CD4-positive, alpha-beta T cell (primary cell): ENCODE results near the gene SAP30BP. TPM values are rescaled to one million over a fixed set of nuclear protein-coding genes. Genes with fewer than 3 reads are reported as not detected.

Experiments
- ATAC-seq: fragments of 200-7000 bp; cut with Tn5 transposase; one replicate; pipeline ENCODE4 v1.10.0; 2022; ENCODE audit warnings: mild to moderate bottlenecking; ENCODE audit not compliant: poor library complexity
- CTCF ChIA-PET: fragments of 350-600 bp; sonication (Branson Sonifier 250); formaldehyde crosslinking; loops from one replicate; lab custom pipeline; 2021; ENCODE audit warnings: antibody characterized with exemption, inconsistent platforms; lab: Charles Lee
- POLR2A ChIA-PET: fragments of 350-600 bp; sonication (Branson Sonifier 250); formaldehyde crosslinking; loops from one replicate; lab custom pipeline; 2021; ENCODE audit warnings: antibody characterized with exemption, inconsistent platforms; lab: Charles Lee
- DNase-seq, 14 experiments: peaks; one replicate each; pipeline ENCODE4 v3.0.0-alpha.2; 2013 to 2020; ENCODE audit warnings: mixed read lengths in 2 of 14
- H3K27ac ChIP-seq, 2 donors: one replicate each; pipeline versions ENCODE4 v1.5.1 to v1.7.0; 2013; ENCODE audit warnings: low read length in 2 of 2, low read depth in 1 of 2, mild to moderate bottlenecking in 1 of 2
- H3K27me3 ChIP-seq, 2 experiments: 1 replicate in 1 of 2; 2 replicates in 1 of 2; pipeline versions ENCODE4 v1.6.1 to v1.7.0; 2013; ENCODE audit warnings: low read length in 2 of 2, control low read depth in 1 of 2, mild to moderate bottlenecking in 1 of 2, moderate library complexity in 1 of 2; ENCODE audit not compliant: insufficient read depth in 2 of 2, control insufficient read depth in 1 of 2
- H3K36me3 ChIP-seq: one replicate; pipeline ENCODE4 v1.6.1; 2013; ENCODE audit warnings: low read length, control low read depth; ENCODE audit not compliant: insufficient read depth
- H3K4me1 ChIP-seq: one replicate; pipeline ENCODE4 v1.6.1; 2013; ENCODE audit warnings: low read length, control low read depth; ENCODE audit not compliant: insufficient read depth
- H3K4me3 ChIP-seq: one replicate; pipeline ENCODE4 v1.5.1; 2013; ENCODE audit warnings: mild to moderate bottlenecking, low read length, moderate library complexity
- H3K9me3 ChIP-seq, 2 experiments: 1 replicate in 1 of 2; 2 replicates in 1 of 2; pipeline versions ENCODE4 v1.6.1 to v1.7.0; 2013; ENCODE audit warnings: low read length in 2 of 2, mild to moderate bottlenecking in 2 of 2, control low read depth in 1 of 2, moderate library complexity in 1 of 2; ENCODE audit not compliant: control insufficient read depth in 1 of 2, insufficient read depth in 1 of 2
- H3K27ac Mint-ChIP-seq: one replicate; pipeline ENCODE4 v1.8.0; 2020; ENCODE audit warnings: mixed read lengths
- H3K27me3 Mint-ChIP-seq: one replicate; pipeline ENCODE4 v1.8.0; 2021; ENCODE audit warnings: mixed read lengths
- H3K36me3 Mint-ChIP-seq: one replicate; pipeline ENCODE4 v1.8.0; 2021; ENCODE audit warnings: low read depth, mixed read lengths
- H3K4me1 Mint-ChIP-seq: one replicate; pipeline ENCODE4 v1.8.0; 2021; ENCODE audit warnings: low read depth, mixed read lengths
- H3K4me3 Mint-ChIP-seq: one replicate; pipeline ENCODE4 v1.8.0; 2020; ENCODE audit warnings: mild to moderate bottlenecking, mixed read lengths
- H3K9me3 Mint-ChIP-seq: one replicate; pipeline ENCODE4 v1.8.0; 2020; ENCODE audit warnings: mixed read lengths
- intact Hi-C, 2 experiments: fragments of 100-400 bp; cut with DNase I in 1 of 2; cut with micrococcal nuclease in 1 of 2; formaldehyde crosslinking; loops; one replicate each; pipeline versions ENCODE4 v1.15.1 to v1.9.0; 2023 to 2025; cut with DNase I, micrococcal nuclease
- total RNA-seq, 174 experiments: library from RNA in 2 of 174; stranded (reverse) in 2 of 174; gene quantifications; one replicate each; pipeline ENCODE4 v1.2.3 and lab custom pipeline; 2021 to 2026
- TF ChIP-seq, protein P1 (sequence below): fragments of 200-600 bp; IDR thresholded peaks from one replicate; pipeline ENCODE4 v1.8.0; 2022; ENCODE audit warnings: antibody characterized with exemption, mild to moderate bottlenecking

The SAP30BP gene
- total RNA-seq, 2 experiments from 2014 or later: 209 to 227 TPM

DNA sequence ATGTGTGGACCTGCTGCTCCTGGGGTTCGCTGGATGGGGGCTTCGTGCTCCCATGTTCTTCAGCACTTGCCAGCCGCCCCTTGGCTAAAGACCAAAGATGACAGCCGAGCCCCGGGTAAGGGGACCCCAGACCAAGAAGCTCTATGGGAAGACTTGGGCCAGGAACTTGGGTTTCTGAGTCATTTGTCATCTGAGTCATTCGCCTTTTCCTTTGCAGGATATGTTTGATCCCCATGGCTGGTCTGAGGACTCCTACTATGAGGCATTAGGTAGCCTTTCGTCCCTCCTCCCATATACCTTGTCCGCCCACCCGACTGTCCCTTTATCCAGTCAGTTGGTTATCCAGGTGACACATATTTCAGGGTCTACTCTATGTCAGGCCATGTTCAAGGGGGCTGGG lies 36.5 kb downstream of the SAP30BP start:
- Mint-ChIP-seq H3K4me1 (no peaks in the 10 kb centered on the region), H3K9me3 (no peaks in the 10 kb centered on the region), H3K27ac (no peak overlapping the region), H3K27me3 (no peaks in the 10 kb centered on the region), H3K36me3 (peaks cover 88% of the 10 kb centered on the region), H3K4me3 (no peak overlapping the region)
- intact Hi-C loops: no loop called here
- POLR2A ChIA-PET: no interaction called here
- CTCF ChIA-PET: no interaction called here
- H3K4me1 ChIP-seq: no peaks in the 10 kb centered on the region
- TF ChIP-seq, protein P1, sequence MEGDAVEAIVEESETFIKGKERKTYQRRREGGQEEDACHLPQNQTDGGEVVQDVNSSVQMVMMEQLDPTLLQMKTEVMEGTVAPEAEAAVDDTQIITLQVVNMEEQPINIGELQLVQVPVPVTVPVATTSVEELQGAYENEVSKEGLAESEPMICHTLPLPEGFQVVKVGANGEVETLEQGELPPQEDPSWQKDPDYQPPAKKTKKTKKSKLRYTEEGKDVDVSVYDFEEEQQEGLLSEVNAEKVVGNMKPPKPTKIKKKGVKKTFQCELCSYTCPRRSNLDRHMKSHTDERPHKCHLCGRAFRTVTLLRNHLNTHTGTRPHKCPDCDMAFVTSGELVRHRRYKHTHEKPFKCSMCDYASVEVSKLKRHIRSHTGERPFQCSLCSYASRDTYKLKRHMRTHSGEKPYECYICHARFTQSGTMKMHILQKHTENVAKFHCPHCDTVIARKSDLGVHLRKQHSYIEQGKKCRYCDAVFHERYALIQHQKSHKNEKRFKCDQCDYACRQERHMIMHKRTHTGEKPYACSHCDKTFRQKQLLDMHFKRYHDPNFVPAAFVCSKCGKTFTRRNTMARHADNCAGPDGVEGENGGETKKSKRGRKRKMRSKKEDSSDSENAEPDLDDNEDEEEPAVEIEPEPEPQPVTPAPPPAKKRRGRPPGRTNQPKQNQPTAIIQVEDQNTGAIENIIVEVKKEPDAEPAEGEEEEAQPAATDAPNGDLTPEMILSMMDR: no peak
- no peaks in the 10 kb centered on the region for H3K27me3 ChIP-seq
- ATAC-seq: no peak
- no peaks in the 10 kb centered on the region for H3K9me3 ChIP-seq
- no peak overlapping the region for H3K27ac ChIP-seq
- H3K4me3 ChIP-seq: no peak overlapping the region
- peaks cover 92% of the 10 kb centered on the region for H3K36me3 ChIP-seq
- DNase-seq: no peak

DNA sequence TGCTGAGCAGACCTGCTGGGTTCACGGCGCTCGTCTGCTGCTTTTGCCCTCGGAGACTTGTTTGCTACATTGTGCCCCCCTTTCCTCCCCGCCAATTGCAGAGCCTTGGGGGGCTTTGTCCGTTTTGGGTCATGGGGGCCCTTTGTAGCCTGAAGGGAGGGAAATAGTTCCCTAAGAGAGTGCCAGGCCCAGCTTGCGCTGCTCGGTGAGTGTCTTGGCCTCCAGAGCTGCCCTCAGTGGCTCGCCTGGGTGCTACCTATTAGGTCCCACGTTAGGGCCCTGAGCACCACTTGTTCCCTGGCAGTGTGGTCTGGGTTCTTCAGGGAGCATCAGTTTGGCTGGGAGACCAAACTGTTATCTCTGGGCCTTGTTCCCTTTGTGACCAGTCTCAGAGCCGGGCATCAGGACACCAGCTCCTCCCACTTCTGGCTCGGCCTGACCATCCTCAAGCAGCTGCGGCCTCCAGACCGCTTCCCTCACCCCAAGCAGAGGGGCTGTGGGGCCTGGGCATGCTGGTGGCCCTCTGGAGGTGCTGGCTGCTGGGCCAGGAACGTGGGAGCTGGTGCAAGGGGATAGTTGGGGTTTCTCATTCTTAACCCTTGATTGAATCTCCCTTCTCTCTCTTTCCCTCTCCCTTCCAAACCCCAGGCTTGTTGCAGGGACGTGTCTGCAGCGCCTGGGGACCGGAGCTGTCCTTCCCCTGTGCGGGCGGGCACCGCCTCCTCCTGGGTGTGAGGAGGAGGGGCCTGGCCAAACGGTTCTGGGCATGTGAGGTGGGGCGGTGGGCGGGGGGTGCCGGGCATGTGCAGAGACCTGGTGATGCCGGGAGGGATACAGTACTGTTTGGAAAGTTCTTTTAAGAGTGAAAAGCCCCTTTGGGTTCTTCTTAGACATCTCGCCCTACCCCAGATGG lies 38.1 kb downstream of the SAP30BP start:
- Histone ChIP-seq H3K27ac (no peak overlapping the region), H3K4me1 (no peaks in the 10 kb centered on the region), H3K9me3 (no peaks in the 10 kb centered on the region), H3K4me3 (no peak overlapping the region), H3K27me3 (no peaks in the 10 kb centered on the region), H3K36me3 (peaks cover 77% of the 10 kb centered on the region)
- ATAC-seq (no peak), DNase-seq (no peak)
- Mint-ChIP-seq H3K4me1 (no peaks in the 10 kb centered on the region), H3K27ac (no peak overlapping the region), H3K36me3 (peaks cover 81% of the 10 kb centered on the region), H3K27me3 (no peaks in the 10 kb centered on the region), H3K9me3 (no peaks in the 10 kb centered on the region), H3K4me3 (no peak overlapping the region)
- TF ChIP-seq, protein P1: no peak
- CTCF ChIA-PET: interaction anchor here (0.5 kb wide), 1 partner anchor 9 kb away, joined by 4 read pairs; no protein-coding TSS in a partner anchor
- intact Hi-C loops: no loop called here
- POLR2A ChIA-PET: no interaction called here

DNA sequence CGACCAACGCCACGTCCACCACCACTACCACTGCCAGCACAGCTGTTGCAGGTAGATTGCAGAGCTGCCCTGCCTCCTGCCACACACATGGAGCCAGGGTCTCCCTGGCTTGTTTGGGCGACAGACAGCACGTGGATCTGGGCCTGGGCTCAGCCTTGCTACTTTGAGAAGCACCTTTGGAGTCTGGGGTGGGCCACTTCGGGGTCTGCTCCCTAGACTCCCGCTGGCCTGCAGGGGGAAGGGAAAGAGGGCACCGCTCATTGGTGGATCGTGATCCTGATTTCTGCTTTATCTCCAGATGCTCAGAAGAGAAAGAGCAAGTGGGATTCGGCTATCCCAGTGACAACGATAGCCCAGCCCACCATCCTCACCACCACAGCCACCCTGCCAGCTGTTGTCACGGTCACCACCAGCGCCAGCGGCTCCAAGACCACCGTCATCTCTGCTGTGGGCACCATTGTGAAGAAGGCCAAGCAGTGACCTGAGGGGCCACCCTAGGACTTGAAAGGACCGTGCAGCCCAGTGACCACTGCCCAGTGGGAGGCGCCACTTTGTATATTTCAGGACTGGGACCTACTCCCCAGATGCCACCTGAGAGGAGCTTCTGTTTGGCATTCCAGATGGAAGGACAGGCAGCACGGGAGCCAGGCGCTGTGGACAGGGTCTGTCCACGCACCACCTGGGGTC lies 39.0 kb downstream of the SAP30BP start:
- Mint-ChIP-seq H3K27me3 (no peaks in the 10 kb centered on the region), H3K4me1 (no peaks in the 10 kb centered on the region), H3K4me3 (no peak overlapping the region), H3K9me3 (no peaks in the 10 kb centered on the region), H3K27ac (no peak overlapping the region), H3K36me3 (peaks cover 71% of the 10 kb centered on the region)
- Histone ChIP-seq H3K27me3 (no peaks in the 10 kb centered on the region), H3K9me3 (no peaks in the 10 kb centered on the region), H3K4me3 (no peak overlapping the region), H3K27ac (no peak overlapping the region), H3K4me1 (no peaks in the 10 kb centered on the region), H3K36me3 (peaks cover 68% of the 10 kb centered on the region)
- no peak for ATAC-seq
- intact Hi-C loops: no loop called here
- CTCF ChIA-PET: no interaction called here
- POLR2A ChIA-PET: no interaction called here
- no peak for DNase-seq
- TF ChIP-seq, protein P1: no peak
